K562 (cell line): ENCODE measurements around the gene IGF2R. TPM values are rescaled to one million over a fixed set of nuclear protein-coding genes. Genes with fewer than 3 reads are reported as not detected.

Source experiments
- CREB3 ChIP-seq: fragments of 450-650 bp; conservative IDR thresholded peaks from 2 replicates; pipeline ENCODE4 v1.6.1; 2016; ENCODE audit warnings: missing genetic modification characterization, low read depth, mild to moderate bottlenecking, missing compliant biosample characterization, moderate library complexity
- EP300 ChIP-seq: IDR thresholded peaks from 2 replicates; pipeline ENCODE4 v1.6.1; 2012; ENCODE audit warnings: low read length, improper control_type of control experiment
- ETV1 ChIP-seq: fragments of 450-650 bp; conservative IDR thresholded peaks from 2 replicates; pipeline ENCODE4 v1.6.1; 2016; ENCODE audit warnings: missing genetic modification characterization, control low read depth, low read depth, missing compliant biosample characterization
- JUNB ChIP-seq: fragments of 450-650 bp; formaldehyde crosslinking; conservative IDR thresholded peaks from 2 replicates; pipeline ENCODE4 v1.4.0; 2020; ENCODE audit warnings: mild to moderate bottlenecking
- SMARCE1 ChIP-seq: fragments of 450-650 bp; IDR thresholded peaks from 2 replicates; pipeline ENCODE4 v1.7.1; 2016; ENCODE audit warnings: mild to moderate bottlenecking
- YY1 ChIP-seq, 3 experiments: IDR thresholded peaks; 2 replicates each; pipeline ENCODE4 v1.6.1; 2011; ENCODE audit warnings: low read length in 2 of 3, mild to moderate bottlenecking in 2 of 3, moderate library complexity in 2 of 3, borderline replicate concordance in 1 of 3, control low read depth in 1 of 3, low read depth in 1 of 3; ENCODE audit not compliant: insufficient read depth in 3 of 3, insufficient replicate concordance in 2 of 3, control insufficient read depth in 1 of 3, insufficient read length in 1 of 3; ENCODE audit errors: extremely low read depth in 1 of 3
- ZBTB11 ChIP-seq, 3 experiments: fragments of 200-800 bp in 1 of 3; fragments of 250-450 bp in 1 of 3; fragments of 450-650 bp in 1 of 3; sonication (Bioruptor Pico) in 1 of 3; sonication (Bioruptor generic) in 1 of 3; formaldehyde crosslinking in 1 of 3; IDR thresholded peaks; 2 replicates each; pipeline versions ENCODE4 v1.6.1 to v1.8.0; 2016 to 2022; ENCODE audit warnings: mild to moderate bottlenecking in 2 of 3, missing genetic modification characterization in 2 of 3, missing compliant biosample characterization in 1 of 3, moderate library complexity in 1 of 3
- ZNF274 ChIP-seq: IDR thresholded peaks from 2 replicates; pipeline ENCODE4 v1.6.1; 2011; ENCODE audit warnings: low read depth, mild to moderate bottlenecking, low read length, moderate library complexity, borderline replicate concordance
- polyA plus RNA-seq, 8 experiments: library from polyadenylated mRNA; depleted of rRNA in 4 of 8; stranded (reverse) in 5 of 8; unstranded in 3 of 8; fragments of >200 nt; fragmentation: Nextera tagmentation in 2 of 8; fragmentation: Illumina TruSeq in 1 of 8; extraction: Ambion mirVana in 2 of 8; extraction: Trizol in 1 of 8; gene quantifications; 2 replicates each; pipeline versions ENCODE4 v1.2.1 to v1.2.3, GENCODE V29; 2011 to 2014; ENCODE audit warnings: inconsistent platforms in 1 of 8, missing spikeins in 1 of 8
- total RNA-seq, 7 experiments: library from RNA; depleted of rRNA in 6 of 7; stranded (reverse); fragments of >200 nt in 6 of 7; fragmentation: Illumina TruSeq in 2 of 7; extraction: Trizol in 2 of 7; gene quantifications; 2 replicates each; pipeline versions ENCODE4 v1.2.1 to v1.2.3, GENCODE V29; 2011 to 2021; ENCODE audit warnings: low replicate concordance in 1 of 7
- TF ChIP-seq, protein P1 (sequence below): sonication (generic); IDR thresholded peaks from 2 replicates; pipeline ENCODE4 v1.6.1; 2016
- TF ChIP-seq, protein P2 (sequence below): fragments of 250-450 bp; sonication (Bioruptor Pico); IDR thresholded peaks from 2 replicates; pipeline ENCODE4 v1.4.0; 2020; ENCODE audit warnings: mild to moderate bottlenecking, moderate library complexity

Gene IGF2R
- total and polyA plus RNA-seq, 9 of the 15 experiments (the other 6 are each of a cell fraction or from before 2014, with no cell fraction given), result 3.5 to 92.3 (median 34.5) TPM

DNA sequence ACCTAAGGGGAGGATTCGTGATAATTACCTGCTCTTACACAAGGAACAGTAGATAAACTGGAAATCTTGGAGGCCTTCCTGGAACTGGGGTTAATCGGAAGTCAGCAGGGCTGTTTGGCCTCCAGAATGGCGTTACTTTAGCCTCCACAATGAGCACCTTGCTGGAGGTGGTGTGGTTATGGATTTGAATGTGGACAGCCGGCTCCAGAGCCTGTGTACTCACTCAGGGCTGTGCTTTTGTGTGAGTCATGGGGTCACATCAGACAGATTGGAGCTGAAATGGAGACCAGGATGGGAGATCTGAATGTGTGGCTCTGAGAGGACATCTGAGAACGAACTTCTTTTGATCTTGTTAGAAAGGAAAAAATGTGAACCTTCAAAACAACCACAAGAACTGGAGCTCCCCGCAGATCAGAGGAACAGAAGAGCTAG lies 30.4 kb downstream of the IGF2R start (continued):
- TF ChIP-seq CREB3, result peak; percentile 57; the same call in 1 of the 2 replicates
- TF ChIP-seq ETV1 (tag), result peak; percentile 50
- TF ChIP-seq, protein P1, sequence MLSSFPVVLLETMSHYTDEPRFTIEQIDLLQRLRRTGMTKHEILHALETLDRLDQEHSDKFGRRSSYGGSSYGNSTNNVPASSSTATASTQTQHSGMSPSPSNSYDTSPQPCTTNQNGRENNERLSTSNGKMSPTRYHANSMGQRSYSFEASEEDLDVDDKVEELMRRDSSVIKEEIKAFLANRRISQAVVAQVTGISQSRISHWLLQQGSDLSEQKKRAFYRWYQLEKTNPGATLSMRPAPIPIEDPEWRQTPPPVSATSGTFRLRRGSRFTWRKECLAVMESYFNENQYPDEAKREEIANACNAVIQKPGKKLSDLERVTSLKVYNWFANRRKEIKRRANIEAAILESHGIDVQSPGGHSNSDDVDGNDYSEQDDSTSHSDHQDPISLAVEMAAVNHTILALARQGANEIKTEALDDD, result peak; percentile 16; the same call in 1 of the 2 replicates
- no peak for TF ChIP-seq ZBTB11 (CRISPR knock-in tag; IDR thresholded peaks at IDR 0.05)
- TF ChIP-seq, protein P2, sequence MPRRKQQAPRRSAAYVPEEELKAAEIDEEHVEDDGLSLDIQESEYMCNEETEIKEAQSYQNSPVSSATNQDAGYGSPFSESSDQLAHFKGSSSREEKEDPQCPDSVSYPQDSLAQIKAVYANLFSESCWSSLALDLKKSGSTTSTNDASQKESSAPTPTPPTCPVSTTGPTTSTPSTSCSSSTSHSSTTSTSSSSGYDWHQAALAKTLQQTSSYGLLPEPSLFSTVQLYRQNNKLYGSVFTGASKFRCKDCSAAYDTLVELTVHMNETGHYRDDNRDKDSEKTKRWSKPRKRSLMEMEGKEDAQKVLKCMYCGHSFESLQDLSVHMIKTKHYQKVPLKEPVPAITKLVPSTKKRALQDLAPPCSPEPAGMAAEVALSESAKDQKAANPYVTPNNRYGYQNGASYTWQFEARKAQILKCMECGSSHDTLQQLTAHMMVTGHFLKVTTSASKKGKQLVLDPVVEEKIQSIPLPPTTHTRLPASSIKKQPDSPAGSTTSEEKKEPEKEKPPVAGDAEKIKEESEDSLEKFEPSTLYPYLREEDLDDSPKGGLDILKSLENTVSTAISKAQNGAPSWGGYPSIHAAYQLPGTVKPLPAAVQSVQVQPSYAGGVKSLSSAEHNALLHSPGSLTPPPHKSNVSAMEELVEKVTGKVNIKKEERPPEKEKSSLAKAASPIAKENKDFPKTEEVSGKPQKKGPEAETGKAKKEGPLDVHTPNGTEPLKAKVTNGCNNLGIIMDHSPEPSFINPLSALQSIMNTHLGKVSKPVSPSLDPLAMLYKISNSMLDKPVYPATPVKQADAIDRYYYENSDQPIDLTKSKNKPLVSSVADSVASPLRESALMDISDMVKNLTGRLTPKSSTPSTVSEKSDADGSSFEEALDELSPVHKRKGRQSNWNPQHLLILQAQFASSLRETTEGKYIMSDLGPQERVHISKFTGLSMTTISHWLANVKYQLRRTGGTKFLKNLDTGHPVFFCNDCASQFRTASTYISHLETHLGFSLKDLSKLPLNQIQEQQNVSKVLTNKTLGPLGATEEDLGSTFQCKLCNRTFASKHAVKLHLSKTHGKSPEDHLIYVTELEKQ (CRISPR knock-in tag), result no peak
- peak in 1 of 3 experiments; percentile 75 for TF ChIP-seq YY1 (IDR thresholded peaks at IDR 0.05; ENCODE audit: borderline replicate concordance in 1 of 3, control insufficient read depth in 1 of 3, extremely low read depth in 1 of 3, insufficient read depth in 3 of 3, insufficient read length in 1 of 3, insufficient replicate concordance in 2 of 3, low read depth in 1 of 3, low read length in 2 of 3)
- TF ChIP-seq ZNF274, result no peak
- peak; percentile 81; the same call in 1 of the 2 replicates for TF ChIP-seq EP300
- TF ChIP-seq JUNB (CRISPR knock-in tag), result no peak
- TF ChIP-seq SMARCE1, result peak; percentile 63; the same call in 1 of the 2 replicates
